Stomach (tissue), 9 donors: ENCODE measurements around the gene KLF5. TPM values are rescaled to one million over a fixed set of nuclear protein-coding genes. Genes with fewer than 3 reads are reported as not detected.

Experiments
- DNase-seq, 2 donors: peaks; one replicate each; pipeline versions ENCODE4 v3.0.0 to v3.0.0-alpha.2; 2013 to 2019
- H3K27ac ChIP-seq, 5 donors: fragments of 200-600 bp in 4 of 5; sonication (generic) in 4 of 5; one replicate each; pipeline ENCODE4 v1.5.1; 2013 to 2019; ENCODE audit warnings: mild to moderate bottlenecking in 1 of 5, moderate library complexity in 1 of 5
- H3K27me3 ChIP-seq, 3 donors: fragments of 200-600 bp; sonication (generic); one replicate each; pipeline ENCODE4 v1.5.1; 2017 to 2019; ENCODE audit warnings: mixed run types in 1 of 3
- H3K36me3 ChIP-seq, 4 donors: fragments of 200-600 bp; sonication (generic); 1 replicate in 3 of 4; 2 replicates in 1 of 4; pipeline ENCODE4 v1.5.1; 2016 to 2019
- H3K4me1 ChIP-seq, 4 donors: fragments of 200-600 bp; sonication (generic); one replicate each; pipeline ENCODE4 v1.5.1; 2016 to 2019
- H3K4me3 ChIP-seq, 4 donors: fragments of 200-600 bp; sonication (generic) in 3 of 4; one replicate each; pipeline ENCODE4 v1.5.1; 2016 to 2019; ENCODE audit warnings: mild to moderate bottlenecking in 1 of 4
- H3K9me3 ChIP-seq, 4 donors: fragments of 200-600 bp; sonication (generic); one replicate each; pipeline ENCODE4 v1.5.1; 2016 to 2019
- EP300 ChIP-seq: sonication (generic); formaldehyde crosslinking; IDR thresholded peaks from one replicate; pipeline ENCODE4 v1.6.1; 2017; ENCODE audit warnings: antibody characterized with exemption
- POLR2A ChIP-seq, 4 donors: fragments of 450-650 bp; IDR thresholded peaks; one replicate each; pipeline ENCODE4 v1.6.1; 2016; ENCODE audit warnings: antibody characterized with exemption in 4 of 4, control low read depth in 2 of 4, mild to moderate bottlenecking in 1 of 4, moderate library complexity in 1 of 4
- POLR2AphosphoS5 ChIP-seq, 3 donors: sonication (generic); formaldehyde crosslinking; IDR thresholded peaks; one replicate each; pipeline ENCODE4 v1.6.1; 2016; ENCODE audit warnings: antibody characterized with exemption in 3 of 3
- WGBS, 5 donors: extraction: QIAGEN DNeasy Blood & Tissue Kit in 3 of 5; methylation state at CpG; one replicate each; pipeline versions ENCODE4 v1.1.5 to v1.1.7; 2013 to 2018; 5-methylcytosine and 5-hydroxymethylcytosine counted together
- intact Hi-C: fragments of 100-400 bp; cut with DNase I; formaldehyde crosslinking; loops from one replicate; pipeline ENCODE4 v1.15.1; 2023; ENCODE audit warnings: low total_unique reads
- polyA plus RNA-seq, 3 donors: library from polyadenylated mRNA; stranded (reverse); fragments of 200-250 nt; gene quantifications; one replicate each; pipeline ENCODE4 v1.2.3, GENCODE V29; 2013
- total RNA-seq, 5 donors: library from RNA; depleted of rRNA; stranded (reverse); fragments of >200 nt; gene quantifications; one replicate each; pipeline versions ENCODE4 v1.1.0 to v1.2.3, GENCODE V29; 2014 to 2016
- TF ChIP-seq, protein P1 (sequence below), 7 experiments: fragments of 450-650 bp in 4 of 7; fragments of 200-600 bp in 3 of 7; sonication (generic) in 3 of 7; IDR thresholded peaks; one replicate each; pipeline ENCODE4 v1.5.1; 2016 to 2019; ENCODE audit warnings: antibody characterized with exemption in 7 of 7, control low read depth in 2 of 7, mild to moderate bottlenecking in 1 of 7
- donor health status: healthy with polysubstance abuse.
- donor health status: Bipolar disorder and iron deficiency.
- donor health status: healthy.

The KLF5 gene
- total and polyA plus RNA-seq, 8 donors: 23.7 to 585 (median 78.1) TPM

DNA sequence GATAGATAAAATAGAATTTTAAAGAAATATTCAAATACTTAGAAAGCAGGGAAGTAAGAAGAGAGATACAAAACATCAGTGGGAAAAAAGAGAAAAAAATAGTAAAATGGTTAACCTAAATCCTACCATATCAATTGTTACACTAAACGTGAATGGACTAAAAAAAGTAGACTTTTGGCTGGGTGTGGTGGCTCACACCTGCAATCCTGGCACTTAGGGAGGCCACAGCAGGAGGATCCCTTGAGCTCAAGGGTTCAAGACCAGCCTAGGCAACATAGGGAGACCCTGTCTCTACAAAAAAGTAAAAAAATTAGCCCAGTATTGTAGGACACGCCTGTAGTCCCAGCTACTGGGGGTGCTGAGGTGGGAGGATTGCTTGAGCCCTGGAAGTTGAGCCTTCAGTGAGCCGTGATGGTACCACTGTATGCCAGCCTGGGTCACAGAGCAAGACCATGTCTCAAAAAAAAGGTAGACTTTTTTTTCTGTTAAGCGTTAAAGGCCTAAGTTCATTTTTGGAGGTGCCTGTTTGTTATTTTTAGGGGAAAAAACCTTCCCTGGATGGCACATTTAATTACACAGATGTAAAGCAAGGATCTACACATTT is 29.6 kb downstream of the KLF5 start:
- WGBS, 5 donors: 80 to 94% (median 82%) methylated on average over 4 of the region's 4 CpGs
- TF ChIP-seq POLR2A (IDR thresholded peaks at IDR 0.05): no peak
- no peaks in the 10 kb centered on the region for H3K27me3 ChIP-seq
- peaks cover 0 to 7% (median 6%) of the 10 kb centered on the region in 4 donors for H3K9me3 ChIP-seq
- intact Hi-C loops: no loop called here
- no peak overlapping the region for H3K4me3 ChIP-seq
- H3K27ac ChIP-seq: no peak overlapping the region
- H3K4me1 ChIP-seq: peaks cover 0 to 13% (median 0%) of the 10 kb centered on the region in 4 donors
- no peak for DNase-seq
- H3K36me3 ChIP-seq: no peaks in the 10 kb centered on the region

DNA sequence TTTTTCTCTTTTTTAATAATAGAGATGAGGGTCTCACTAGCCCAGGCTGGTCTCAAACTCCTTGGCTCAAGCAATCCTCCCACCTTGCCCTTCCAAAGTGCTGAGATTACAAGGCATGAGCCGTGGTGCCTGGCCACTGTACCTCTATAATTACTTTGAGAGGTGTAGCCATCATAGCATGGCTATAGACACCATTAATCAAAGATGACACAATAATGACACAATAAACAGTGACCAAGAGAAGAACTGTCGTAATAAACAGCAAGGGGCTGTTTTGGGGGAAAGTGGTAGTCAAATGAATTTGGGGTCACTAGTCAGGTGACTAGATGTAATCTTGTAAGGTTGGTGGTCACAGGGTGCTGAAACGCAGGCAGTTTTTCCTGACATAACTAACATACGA is 30.4 kb downstream of the KLF5 start:
- TF ChIP-seq EP300 (no peak), POLR2AphosphoS5 (IDR thresholded peaks at IDR 0.05) (no peak), POLR2A (IDR thresholded peaks at IDR 0.05) (no peak)
- TF ChIP-seq, protein P1, sequence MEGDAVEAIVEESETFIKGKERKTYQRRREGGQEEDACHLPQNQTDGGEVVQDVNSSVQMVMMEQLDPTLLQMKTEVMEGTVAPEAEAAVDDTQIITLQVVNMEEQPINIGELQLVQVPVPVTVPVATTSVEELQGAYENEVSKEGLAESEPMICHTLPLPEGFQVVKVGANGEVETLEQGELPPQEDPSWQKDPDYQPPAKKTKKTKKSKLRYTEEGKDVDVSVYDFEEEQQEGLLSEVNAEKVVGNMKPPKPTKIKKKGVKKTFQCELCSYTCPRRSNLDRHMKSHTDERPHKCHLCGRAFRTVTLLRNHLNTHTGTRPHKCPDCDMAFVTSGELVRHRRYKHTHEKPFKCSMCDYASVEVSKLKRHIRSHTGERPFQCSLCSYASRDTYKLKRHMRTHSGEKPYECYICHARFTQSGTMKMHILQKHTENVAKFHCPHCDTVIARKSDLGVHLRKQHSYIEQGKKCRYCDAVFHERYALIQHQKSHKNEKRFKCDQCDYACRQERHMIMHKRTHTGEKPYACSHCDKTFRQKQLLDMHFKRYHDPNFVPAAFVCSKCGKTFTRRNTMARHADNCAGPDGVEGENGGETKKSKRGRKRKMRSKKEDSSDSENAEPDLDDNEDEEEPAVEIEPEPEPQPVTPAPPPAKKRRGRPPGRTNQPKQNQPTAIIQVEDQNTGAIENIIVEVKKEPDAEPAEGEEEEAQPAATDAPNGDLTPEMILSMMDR (IDR thresholded peaks at IDR 0.05): no peak
- H3K27ac ChIP-seq: no peak overlapping the region
- intact Hi-C loops: no loop called here
- peaks cover 0 to 7% (median 6%) of the 10 kb centered on the region in 4 donors for H3K9me3 ChIP-seq
- peaks cover 0 to 10% (median 0%) of the 10 kb centered on the region in 4 donors for H3K4me1 ChIP-seq
- 80 to 90% (median 85%) methylated on average over 4 of the region's 4 CpGs for WGBS, 5 donors
- H3K36me3 ChIP-seq: no peaks in the 10 kb centered on the region
- DNase-seq: no peak
- H3K4me3 ChIP-seq: no peak overlapping the region
- H3K27me3 ChIP-seq: no peaks in the 10 kb centered on the region

DNA sequence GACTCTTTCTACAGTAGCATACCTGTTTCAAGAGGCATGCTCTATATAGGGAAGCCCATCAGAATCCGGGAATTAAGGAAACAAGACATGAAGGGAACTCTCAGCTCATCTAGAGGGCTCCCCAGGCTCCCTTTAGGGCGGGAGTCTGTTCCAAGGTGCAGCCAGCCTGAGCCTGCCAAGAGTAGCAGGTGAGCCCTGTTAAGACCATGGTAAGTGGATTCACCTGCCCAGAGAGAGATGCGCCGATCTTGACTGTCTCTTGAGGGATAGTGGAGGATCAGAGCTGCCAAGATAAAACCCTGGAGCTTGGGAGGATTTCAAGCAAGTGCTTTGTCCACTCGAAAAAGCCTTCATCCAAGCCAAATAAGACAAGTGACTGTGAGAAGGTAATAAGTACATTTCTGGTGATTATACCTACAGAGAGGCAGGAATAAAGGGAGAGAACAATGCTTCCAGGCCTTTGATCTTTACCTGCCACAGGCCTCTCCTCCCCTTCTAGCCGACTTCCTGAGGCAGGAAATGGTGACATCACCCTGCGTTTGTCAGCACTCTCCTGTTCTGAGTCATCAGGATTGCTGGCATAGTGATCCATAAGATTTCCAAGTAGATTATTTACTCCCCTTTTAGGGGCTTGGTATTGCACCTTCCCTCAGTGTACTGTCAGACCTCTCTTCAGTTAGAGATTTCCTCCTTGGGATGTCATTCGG is 31.5 kb downstream of the KLF5 start:
- Histone ChIP-seq H3K27ac (peak overlapping the region in 4 of 5 donors; percentile 53 to 84 (median 70)), H3K9me3 (peaks cover 0 to 7% (median 6%) of the 10 kb centered on the region in 4 donors), H3K27me3 (no peaks in the 10 kb centered on the region), H3K36me3 (no peaks in the 10 kb centered on the region), H3K4me3 (no peak overlapping the region), H3K4me1 (peaks cover 0 to 10% (median 0%) of the 10 kb centered on the region in 4 donors)
- 55 to 65% (median 63%) methylated on average over 8 of the region's 8 CpGs for WGBS, 5 donors
- peak in 1 of 3 donors; percentile 78 for TF ChIP-seq POLR2AphosphoS5 (IDR thresholded peaks at IDR 0.05)
- TF ChIP-seq, protein P1 (IDR thresholded peaks at IDR 0.05): no peak
- no peak for TF ChIP-seq POLR2A (IDR thresholded peaks at IDR 0.05)
- no peak for TF ChIP-seq EP300
- peak; percentile 57 to 90 for DNase-seq
- intact Hi-C loops: no loop called here

DNA sequence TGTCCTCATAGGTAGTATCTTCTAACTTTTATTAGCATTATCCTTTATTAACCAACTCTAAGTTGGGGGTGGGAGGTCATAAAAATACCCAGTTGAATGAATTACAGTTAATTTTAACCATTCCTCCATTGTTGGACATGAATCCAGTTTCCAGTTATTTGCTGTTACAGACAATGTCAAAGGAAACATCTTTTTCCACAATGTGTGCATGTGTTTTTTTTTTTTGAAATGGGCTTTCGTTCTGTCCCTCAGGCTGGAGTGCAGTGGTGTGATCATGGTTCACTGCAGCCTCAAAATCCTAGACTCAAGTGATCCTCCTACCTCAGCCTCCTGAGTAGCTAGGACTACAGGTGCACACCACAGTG is 32.0 kb downstream of the KLF5 start:
- Histone ChIP-seq H3K9me3 (peaks cover 0 to 7% (median 6%) of the 10 kb centered on the region in 4 donors), H3K4me3 (no peak overlapping the region), H3K27ac (peak overlapping the region in 3 of 5 donors; percentile 53 to 84 (median 67)), H3K4me1 (peaks cover 0 to 10% (median 0%) of the 10 kb centered on the region in 4 donors), H3K27me3 (no peaks in the 10 kb centered on the region), H3K36me3 (no peaks in the 10 kb centered on the region)
- no peak for DNase-seq
- TF ChIP-seq, protein P1 (IDR thresholded peaks at IDR 0.05): no peak
- no peak for TF ChIP-seq POLR2A (IDR thresholded peaks at IDR 0.05)
- TF ChIP-seq POLR2AphosphoS5 (IDR thresholded peaks at IDR 0.05): no peak
- no peak for TF ChIP-seq EP300
- intact Hi-C loops: no loop called here
- 35 to 88% (median 54%) methylated on average over 1 of the region's 1 CpG for WGBS, 5 donors

DNA sequence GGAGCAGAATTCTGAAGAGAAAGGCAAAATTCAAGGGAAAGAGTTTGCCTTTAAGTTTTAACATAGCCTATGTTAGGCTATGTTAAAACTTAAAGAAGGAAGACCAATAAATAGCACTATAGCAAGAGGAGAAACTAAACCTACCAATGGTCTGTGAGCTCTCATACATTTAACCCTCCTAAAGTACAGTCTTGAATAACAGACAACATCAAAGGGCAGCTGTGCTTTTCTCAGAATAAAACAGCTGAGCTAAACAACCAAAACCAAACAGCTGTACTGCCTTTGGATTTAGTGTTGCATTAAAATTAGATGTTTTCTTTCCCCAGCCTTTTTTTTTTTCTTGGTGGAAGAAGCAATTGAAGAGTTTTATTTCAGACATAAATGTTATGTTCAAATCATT is 34.0 kb downstream of the KLF5 start:
- Histone ChIP-seq H3K27me3 (no peaks in the 10 kb centered on the region), H3K4me1 (peaks cover 0 to 10% (median 0%) of the 10 kb centered on the region in 4 donors), H3K27ac (no peak overlapping the region), H3K36me3 (no peaks in the 10 kb centered on the region), H3K4me3 (no peak overlapping the region), H3K9me3 (peaks cover 0 to 7% (median 6%) of the 10 kb centered on the region in 4 donors)
- intact Hi-C loops: no loop called here
- TF ChIP-seq POLR2AphosphoS5 (IDR thresholded peaks at IDR 0.05): no peak
- no peak for TF ChIP-seq POLR2A (IDR thresholded peaks at IDR 0.05)
- TF ChIP-seq EP300: no peak
- TF ChIP-seq, protein P1 (IDR thresholded peaks at IDR 0.05): no peak
- peak in 1 of 2 donors; percentile 49 for DNase-seq
